Mesenteric fat pad (tissue), 1 donor: ENCODE results near the gene RTP3. TPM values are rescaled to one million over a fixed set of nuclear protein-coding genes. Genes with fewer than 3 reads are reported as not detected.
"Not testable (repeated sequence)": the region's sequence is repeated elsewhere in the genome, so short reads cannot be mapped to it uniquely, and the experiment has no call there.

Source experiments
- DNase-seq: peaks from one replicate; pipeline ENCODE4 v3.0.0-alpha.2; 2020; ENCODE audit warnings: low spot score
- total RNA-seq: library from RNA; stranded (reverse); fragmentation: NEBNext Ultra II Directional; extraction: Animal tissue kit (Norgen Biotek cat#: 25700); gene quantifications from one replicate; pipeline ENCODE4 v1.2.1, GENCODE V29; 2021
- donor health status: DM: yes; HTN: yes; CAD: no.

Gene RTP3
- total RNA-seq, 1 donor from 2014 or later = not detected

- DNase-seq = no peak
These were observed 19.4 kb downstream of the RTP3 start for GRCh38 chr3:46517016-46517783.

GRCh38 chr3:46517784-46518181, 20.0 kb downstream of the RTP3 start:
- DNase-seq = no peak

GRCh38 chr3:46519952-46520351, 22.2 kb downstream of the RTP3 start:
- no peak for DNase-seq

GRCh38 chr3:46520531-46520930, 22.8 kb downstream of the RTP3 start:
- no peak for DNase-seq

GRCh38 chr3:46521096-46521495, 23.3 kb downstream of the RTP3 start:
- DNase-seq = no peak

DNA sequence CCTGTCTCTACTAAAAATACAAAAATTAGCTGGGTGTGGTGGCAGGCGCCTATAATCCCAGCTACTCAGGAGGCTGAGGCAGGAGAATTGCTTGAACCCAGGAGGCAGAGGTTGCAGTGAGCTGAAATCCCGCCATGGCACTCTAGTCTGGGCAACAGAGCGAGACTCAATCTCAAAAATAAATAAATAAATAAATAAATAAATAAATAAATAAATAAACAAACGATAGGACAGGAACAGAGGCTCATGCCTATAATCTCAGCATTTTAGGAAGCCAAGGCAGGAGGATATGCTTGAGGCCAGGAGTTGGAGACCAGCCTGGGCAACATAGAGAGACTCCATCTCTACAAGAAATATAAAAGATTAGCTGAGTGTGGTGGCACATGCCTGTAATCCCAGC, 24.4 kb downstream of the RTP3 start:
- not testable (repeated sequence) for DNase-seq

DNA sequence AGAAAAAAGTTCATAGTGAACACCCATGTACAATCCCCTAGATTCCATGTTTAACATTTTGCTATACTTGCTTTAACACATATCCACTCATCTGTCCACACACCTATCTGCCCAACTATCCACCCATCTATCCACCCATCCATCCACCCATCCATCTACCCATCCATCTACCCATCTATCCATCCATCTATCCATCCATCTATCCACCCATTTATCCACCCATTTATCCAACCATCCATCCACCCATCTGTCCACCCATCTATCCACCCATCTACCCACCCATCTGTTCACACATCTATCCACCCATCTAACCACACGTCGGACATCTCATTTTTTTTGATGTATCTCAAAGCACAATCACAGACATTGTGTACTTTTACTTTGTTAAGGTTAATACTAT, 25.8 kb downstream of the RTP3 start:
- DNase-seq = no peak

DNA sequence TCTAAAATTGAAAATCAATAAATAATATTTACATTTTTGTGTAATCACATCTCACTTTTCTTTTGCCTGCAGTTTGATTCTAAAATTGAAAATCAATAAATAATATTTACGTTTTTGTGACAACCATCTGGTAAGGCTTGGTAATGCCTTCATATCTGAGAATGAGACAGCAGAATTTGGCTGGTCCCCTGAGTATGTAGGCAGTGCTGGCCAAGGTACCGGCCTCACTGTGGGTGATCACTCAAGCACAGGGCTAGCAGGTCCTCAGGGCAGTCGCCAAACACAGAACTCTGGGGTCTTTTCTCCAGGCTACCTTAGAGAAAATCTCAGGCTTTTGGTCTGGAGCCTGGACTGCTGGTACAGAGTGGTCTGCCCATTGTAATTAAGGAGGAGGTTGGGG, 26.2 kb downstream of the RTP3 start:
- DNase-seq = no peak

DNA sequence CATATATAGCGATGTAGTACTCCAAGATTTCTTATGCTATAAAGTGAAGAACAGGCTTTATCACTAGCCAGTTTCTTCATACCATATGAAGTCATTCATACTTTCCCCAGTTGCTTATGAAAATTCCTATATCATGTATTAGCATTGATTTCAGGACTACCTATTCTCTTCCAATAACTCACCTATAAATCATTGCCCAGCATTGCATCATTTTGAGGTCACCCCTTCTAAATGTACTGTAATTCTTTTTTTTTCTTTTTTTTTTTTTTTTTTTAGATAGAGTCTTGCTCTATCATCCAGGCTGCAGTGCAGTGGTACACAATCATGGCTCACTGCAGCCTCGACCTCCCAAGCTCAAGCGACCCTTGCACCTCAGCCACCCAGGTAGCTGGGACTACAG, 27.1 kb downstream of the RTP3 start:
- no peak for DNase-seq

- no peak for DNase-seq
These were observed 29.5 kb downstream of the RTP3 start for GRCh38 chr3:46527239-46527638.

DNA sequence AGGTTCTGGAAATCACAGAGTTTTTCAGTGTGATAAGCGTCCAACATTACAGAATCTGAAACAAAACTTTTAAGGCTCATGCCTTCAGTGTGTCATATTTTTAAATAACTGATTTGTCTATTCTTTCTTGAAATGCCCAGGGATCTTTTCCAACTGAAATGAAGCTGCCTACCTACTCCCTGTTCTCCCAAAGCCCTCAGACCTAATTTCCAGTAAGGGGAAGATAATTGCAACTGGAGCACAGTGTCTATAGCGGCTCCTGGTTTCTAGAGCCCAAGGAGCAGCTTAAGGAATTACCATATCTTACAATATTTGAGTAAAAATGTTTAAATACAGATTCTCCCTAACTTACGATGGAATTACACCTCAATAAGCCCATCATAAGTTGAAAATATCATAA, 35.3 kb downstream of the RTP3 start:
- no peak for DNase-seq

GRCh38 chr3:46535746-46536145, 38.0 kb downstream of the RTP3 start:
- DNase-seq = no peak

GRCh38 chr3:46536758-46537157, 39.0 kb downstream of the RTP3 start:
- DNase-seq = no peak

GRCh38 chr3:46537316-46537715, 39.5 kb downstream of the RTP3 start:
- no peak for DNase-seq

DNA sequence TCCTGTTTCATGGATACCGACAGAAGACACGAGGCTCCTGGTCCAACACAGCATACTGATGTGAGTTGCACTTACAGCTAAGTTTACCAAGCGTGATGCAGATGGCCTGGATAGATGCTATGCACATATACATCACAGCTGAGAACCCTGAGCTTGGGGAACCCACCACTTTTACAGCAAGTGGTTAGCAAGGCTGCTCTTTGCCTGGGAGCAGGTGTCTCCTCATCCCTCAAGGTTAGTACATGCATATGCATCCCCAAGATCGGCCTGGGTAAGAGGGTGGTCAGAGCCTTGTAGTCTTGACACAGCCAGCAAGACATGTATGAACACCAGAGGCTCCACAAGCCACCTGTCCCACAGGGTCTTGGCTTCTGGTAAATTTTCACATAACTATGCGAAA, 40.0 kb downstream of the RTP3 start:
- no peak for DNase-seq

DNA sequence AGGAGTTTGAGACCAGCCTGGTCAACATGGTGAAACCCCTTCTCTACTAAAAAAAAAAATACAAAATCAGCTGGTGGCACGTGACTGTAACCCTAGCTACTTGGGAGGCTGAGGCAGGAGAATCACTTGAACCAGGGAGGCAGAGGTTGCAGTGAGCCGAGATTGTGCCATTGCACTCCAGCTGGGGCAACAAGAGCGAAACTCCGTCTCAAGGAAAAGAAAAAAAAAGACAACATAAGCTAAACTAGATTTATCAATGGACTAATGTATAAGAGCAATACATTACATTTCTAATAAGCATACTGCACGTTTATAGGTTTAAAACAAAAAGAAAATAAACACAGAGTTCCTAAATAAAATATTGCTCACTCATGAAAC, 40.6 kb downstream of the RTP3 start:
- DNase-seq = not testable (repeated sequence)

DNA sequence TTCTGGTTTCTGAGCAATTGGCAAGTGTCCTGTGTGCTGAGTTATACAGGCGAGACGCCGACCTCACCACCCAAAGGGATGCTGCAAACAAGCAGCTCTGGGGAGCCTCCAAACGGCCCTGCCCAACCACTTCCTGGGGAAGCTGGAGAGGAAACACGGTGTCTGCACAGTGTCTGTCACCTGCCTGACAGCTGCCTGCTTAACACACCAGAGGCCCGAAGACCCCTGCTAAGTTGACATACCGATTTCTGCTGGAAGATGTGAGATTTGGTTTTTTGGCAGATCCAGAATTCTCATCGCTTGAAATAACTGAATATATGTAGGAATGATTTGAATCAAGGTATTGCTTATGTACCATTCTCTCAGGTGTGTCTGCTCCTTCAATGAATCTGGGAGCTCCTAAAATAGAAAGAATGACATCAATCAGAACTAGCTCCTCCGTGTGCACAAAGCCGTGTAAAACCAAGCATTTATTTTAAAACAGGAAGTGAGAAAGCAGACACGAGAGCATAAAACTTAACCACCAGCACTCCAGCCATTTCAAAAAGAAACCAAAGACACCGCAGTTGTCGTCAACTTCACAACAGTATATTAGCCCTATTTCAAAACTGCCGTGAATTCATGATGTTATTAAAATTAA, 41.1 kb downstream of the RTP3 start:
- no peak for DNase-seq

- DNase-seq = no peak
These were observed 41.7 kb downstream of the RTP3 start for GRCh38 chr3:46539443-46540005.

DNA sequence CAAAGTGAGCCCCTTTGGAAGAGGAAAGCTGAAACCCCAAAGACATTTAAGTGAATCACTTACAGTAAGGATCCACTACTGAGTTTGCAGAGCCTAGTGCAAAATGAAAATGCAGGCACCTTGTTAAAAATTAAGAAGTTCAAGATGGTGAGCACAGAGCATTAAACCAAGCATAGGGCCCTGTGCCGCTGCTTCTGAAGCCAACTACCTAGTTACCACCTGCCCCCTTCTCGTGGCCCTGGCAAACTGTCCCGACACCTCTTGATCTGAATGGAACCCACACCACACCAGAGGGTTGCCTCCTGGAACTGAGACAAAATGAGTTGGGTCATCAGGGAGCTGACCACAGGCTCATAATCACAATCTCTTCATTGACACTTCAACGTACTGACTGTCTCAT, 42.8 kb downstream of the RTP3 start:
- no peak for DNase-seq

DNA sequence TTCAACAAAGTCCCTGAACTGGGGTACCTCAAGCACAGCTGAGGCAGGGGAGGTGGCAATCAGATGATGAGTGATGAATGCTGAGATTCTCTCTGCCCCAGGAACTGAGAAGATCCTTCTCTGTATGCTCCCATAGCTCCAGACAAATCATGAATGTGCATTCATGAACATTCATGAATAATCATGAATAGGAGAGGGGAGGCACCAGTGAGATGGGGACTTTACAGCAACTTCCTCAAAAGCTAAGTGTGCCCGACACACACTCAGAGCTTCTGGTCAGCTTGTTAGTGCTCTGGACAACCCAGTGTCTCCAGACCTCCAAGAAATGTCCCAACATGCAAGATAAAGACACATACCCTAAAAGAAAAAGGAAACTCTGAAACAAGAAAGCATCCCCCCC, 44.1 kb downstream of the RTP3 start:
- DNase-seq = no peak

GRCh38 chr3:46542344-46542743, 44.6 kb downstream of the RTP3 start:
- no peak for DNase-seq

DNA sequence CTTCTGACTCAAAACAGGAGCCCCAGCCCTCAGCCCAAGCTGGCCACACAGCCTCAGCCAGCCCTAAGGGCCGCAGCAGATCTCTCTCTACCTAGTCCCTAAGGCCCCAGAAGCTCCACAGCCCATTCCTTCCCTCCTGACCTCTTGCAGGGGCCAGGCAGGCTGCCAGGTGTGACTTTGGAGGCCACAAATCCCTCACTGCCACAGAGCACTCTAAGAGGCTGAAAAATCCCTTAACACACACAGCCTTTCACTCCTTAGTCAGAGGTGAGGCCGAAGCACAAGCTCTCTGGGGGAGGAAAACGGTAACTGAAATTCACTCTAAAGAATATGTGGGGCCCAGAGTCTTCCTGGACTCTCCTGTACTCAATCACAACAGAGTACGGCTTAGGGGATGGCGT, 45.0 kb downstream of the RTP3 start:
- peak; percentile 60 for DNase-seq
